Suppressor macrophage treated with lipopolysaccharide for 4 hours (primary cell): ENCODE data around the gene OVOL3.
"Not testable (repeated sequence)": the region's sequence is repeated elsewhere in the genome, so short reads cannot be mapped to it uniquely, and the experiment has no call there.

ENCODE experiments used
- DNase-seq: peaks from one replicate; pipeline ENCODE4 v3.0.0-alpha.2; 2020

OVOL3 gene

GRCh38 chr19:36101550-36102327 lies 9.2 kb upstream of the OVOL3 start:
- no peak for DNase-seq

- DNase-seq, result no peak
Observed at GRCh38 chr19:36103040-36103626, 7.8 kb upstream of the OVOL3 start.

- no peak for DNase-seq
Observed at GRCh38 chr19:36103842-36104552, 6.9 kb upstream of the OVOL3 start.

GRCh38 chr19:36106441-36106840 lies 4.5 kb upstream of the OVOL3 start:
- no peak for DNase-seq

GRCh38 chr19:36106991-36107390 lies 4.0 kb upstream of the OVOL3 start:
- no peak for DNase-seq

- no peak for DNase-seq
Observed at GRCh38 chr19:36108684-36109083, 2.3 kb upstream of the OVOL3 start.

DNA sequence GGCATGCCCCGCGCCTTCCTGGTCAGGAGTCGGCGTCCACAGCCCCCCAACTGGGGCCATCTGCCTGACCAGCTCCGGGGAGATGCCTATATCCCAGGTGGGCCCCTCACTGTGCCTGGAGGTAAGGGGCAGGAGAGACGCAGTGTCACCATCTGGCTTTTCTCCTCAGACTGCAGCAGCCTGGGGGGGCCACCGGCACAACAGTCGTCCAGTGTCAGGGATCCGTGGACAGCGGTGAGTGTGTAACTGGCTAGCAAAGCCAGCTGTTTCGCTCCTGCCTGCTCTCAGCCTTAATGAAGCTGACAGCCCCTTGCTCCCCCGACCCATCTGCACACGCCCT lies 227 bp downstream of the OVOL3 start:
- DNase-seq, result no peak

DNA sequence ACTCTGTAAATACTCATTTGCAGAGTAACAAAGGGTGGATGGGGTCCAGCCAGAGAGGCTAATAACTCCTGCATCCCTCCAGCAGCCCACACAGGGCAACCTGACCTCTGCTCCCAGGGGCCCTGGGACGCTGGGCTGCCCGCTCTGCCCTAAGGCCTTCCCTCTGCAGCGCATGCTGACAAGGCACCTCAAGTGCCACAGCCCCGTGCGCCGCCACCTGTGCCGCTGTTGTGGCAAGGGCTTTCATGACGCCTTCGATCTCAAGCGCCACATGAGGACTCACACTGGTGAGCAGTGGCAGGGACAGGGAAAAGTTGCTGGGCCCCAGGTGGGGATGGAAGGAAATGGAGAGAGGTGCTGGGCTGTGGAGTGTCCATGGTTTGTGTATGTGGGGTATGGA lies 1.7 kb downstream of the OVOL3 start:
- no peak for DNase-seq

- DNase-seq, result no peak
Observed at GRCh38 chr19:36113425-36113824, 2.5 kb downstream of the OVOL3 start.

GRCh38 chr19:36113894-36114720 lies 3.2 kb downstream of the OVOL3 start:
- DNase-seq, result peak; percentile 11

GRCh38 chr19:36114721-36115452 lies 3.9 kb downstream of the OVOL3 start, which contains the start of gene POLR2I:
Gene POLR2I, minus strand, starts transcription at chr19:36114875. Its CDS starts 19 bp downstream, at chr19:36114856.
- peak; percentile 100 for DNase-seq

GRCh38 chr19:36115453-36116343 lies 4.8 kb downstream of the OVOL3 start, which contains the start of gene TBCB:
Gene TBCB, plus strand, starts transcription at chr19:36115468. Its CDS starts 93 bp downstream, at chr19:36115561.
- DNase-seq, result peak; percentile 85

- DNase-seq, result no peak
Observed at GRCh38 chr19:36116344-36116637, 5.3 kb downstream of the OVOL3 start.

DNA sequence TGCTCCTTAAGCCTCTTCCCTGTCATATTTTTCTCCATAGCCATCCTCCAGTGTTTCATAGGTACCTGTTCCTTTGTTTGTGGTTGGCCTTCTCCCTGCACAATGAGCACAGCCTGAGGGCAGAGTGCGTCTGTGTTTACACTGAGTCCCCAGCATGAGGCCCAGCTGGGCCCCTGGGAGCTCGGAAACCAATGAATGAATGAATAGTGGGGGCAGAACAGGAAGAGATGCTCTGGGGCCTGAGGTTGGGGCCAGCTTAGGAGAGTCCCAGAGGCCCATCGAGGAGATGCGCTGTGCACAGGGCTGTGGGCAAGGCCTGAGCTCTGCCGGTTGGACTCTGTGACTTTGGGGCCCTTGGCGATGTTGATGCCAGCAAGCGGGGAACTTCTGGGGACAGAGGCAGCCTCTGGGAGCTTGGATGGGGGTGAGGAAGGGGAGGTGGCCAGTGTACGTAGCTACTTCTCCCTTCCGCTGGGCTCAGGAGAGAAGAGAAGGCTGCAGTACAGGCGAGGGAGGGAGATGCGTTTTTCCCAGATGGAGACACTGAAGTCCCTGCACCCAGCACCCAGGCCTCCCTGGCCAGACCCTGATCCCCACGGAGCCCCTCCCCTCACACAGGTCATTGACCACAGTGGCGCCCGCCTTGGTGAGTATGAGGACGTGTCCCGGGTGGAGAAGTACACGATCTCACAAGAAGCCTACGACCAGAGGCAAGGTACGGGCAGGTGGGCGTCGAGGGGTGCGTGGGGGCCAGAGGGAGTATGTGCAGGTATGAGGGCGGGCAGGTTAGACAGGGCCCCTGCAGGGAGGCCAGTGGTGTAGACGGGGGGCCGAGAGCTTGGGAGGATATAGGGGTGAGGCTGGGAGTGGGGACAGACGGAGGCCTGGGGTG lies 9.4 kb downstream of the OVOL3 start:
- DNase-seq, result no peak

- DNase-seq, result no peak
Observed at GRCh38 chr19:36120984-36121358, 10.0 kb downstream of the OVOL3 start.

GRCh38 chr19:36121486-36122124 lies 10.7 kb downstream of the OVOL3 start:
- DNase-seq, result no peak

- no peak for DNase-seq
Observed at GRCh38 chr19:36125557-36125956, 14.6 kb downstream of the OVOL3 start.

GRCh38 chr19:36128392-36128736 lies 17.4 kb downstream of the OVOL3 start:
- no peak for DNase-seq

DNA sequence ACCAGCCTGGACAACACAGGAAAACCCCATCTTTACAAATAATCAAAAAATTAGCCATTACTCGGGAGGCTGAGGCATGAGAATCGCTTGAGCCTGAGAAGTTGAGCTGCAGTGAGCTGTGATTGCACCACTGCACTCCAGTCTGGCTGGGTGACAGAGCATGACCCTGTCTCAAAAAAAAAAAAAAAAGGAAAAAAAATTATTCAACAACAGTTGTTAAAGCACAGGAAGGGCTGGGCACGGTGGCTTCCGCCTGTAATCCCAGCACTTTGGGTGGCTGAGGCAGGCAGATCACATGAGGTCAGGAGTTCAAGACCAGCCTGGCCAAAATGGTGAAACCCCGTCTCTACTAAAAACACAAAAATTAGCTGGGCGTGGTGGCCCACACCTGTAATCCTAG lies 20.3 kb downstream of the OVOL3 start:
- peak; percentile 38 for DNase-seq

- not testable (repeated sequence) for DNase-seq
Observed at GRCh38 chr19:36134867-36135266, 23.9 kb downstream of the OVOL3 start.
